SK-N-SH (cell line): ENCODE data around the gene TPRG1. TPM values are rescaled to one million over a fixed set of nuclear protein-coding genes. Genes with fewer than 3 reads are reported as not detected.

Experiments
- CTCF ChIA-PET: fragments of 300-600, 350-600 bp; formaldehyde crosslinking; extraction: SDS; loops from one replicate; lab custom pipeline; 2021; lab: Yijun Ruan, JAX
- POLR2A ChIA-PET: fragments of 350-600 bp; sonication (Branson Sonifier 250); formaldehyde crosslinking; extraction: SDS; loops from one replicate; lab custom pipeline; 2020; ENCODE audit warnings: antibody characterized with exemption, inconsistent platforms; lab: Yijun Ruan, JAX
- DNase-seq: peaks from one replicate; pipeline ENCODE4 v3.0.0; 2012
- H2AFZ ChIP-seq: fragments of 200-600 bp; sonication (generic); 2 replicates; pipeline ENCODE4 v1.8.1; 2016; ENCODE audit warnings: antibody characterized with exemption, mild to moderate bottlenecking, low read depth
- H3F3A ChIP-seq: fragments of 200-600 bp; sonication (generic); replicated peaks from 2 replicates; pipeline ENCODE3; 2016; ENCODE audit warnings: antibody characterized with exemption, mild to moderate bottlenecking; ENCODE audit not compliant: insufficient read depth
- H3K27ac ChIP-seq, 2 experiments: fragments of 200-500 bp in 1 of 2; fragments of 200-600 bp in 1 of 2; sonication (Bioruptor generic) in 1 of 2; sonication (generic), shearing (Covaris generic) in 1 of 2; 2 replicates each; pipeline versions ENCODE4 v1.5.1 to v1.6.1; 2014 to 2016; ENCODE audit warnings: low read depth in 2 of 2, inconsistent platforms in 1 of 2, low read length in 1 of 2, mild to moderate bottlenecking in 1 of 2, mixed read lengths in 1 of 2
- H3K27me3 ChIP-seq: fragments of 200-600 bp; sonication (generic), shearing (Covaris generic); 2 replicates; pipeline ENCODE4 v1.6.1; 2016; ENCODE audit warnings: mixed run types; ENCODE audit not compliant: insufficient read depth
- H3K36me3 ChIP-seq, 2 experiments: fragments of 200-500 bp in 1 of 2; fragments of 200-600 bp in 1 of 2; sonication (Bioruptor generic) in 1 of 2; sonication (generic) in 1 of 2; replicated peaks in 1 of 2; 2 replicates each; pipeline versions ENCODE3 to v1.5.1; 2014 to 2016; ENCODE audit warnings: low read length in 1 of 2, mild to moderate bottlenecking in 1 of 2; ENCODE audit not compliant: insufficient read depth in 2 of 2, control insufficient read depth in 1 of 2
- H3K4me1 ChIP-seq, 2 experiments: fragments of 200-500 bp in 1 of 2; fragments of 200-600 bp in 1 of 2; sonication (Bioruptor generic) in 1 of 2; sonication (generic), shearing (Covaris generic) in 1 of 2; 2 replicates each; pipeline versions ENCODE4 v1.5.1 to v1.6.1; 2014 to 2016; ENCODE audit warnings: low read depth in 1 of 2, low read length in 1 of 2, mixed run types in 1 of 2; ENCODE audit not compliant: insufficient read depth in 2 of 2, control insufficient read depth in 1 of 2
- H3K4me2 ChIP-seq: fragments of 200-600 bp; sonication (generic), shearing (Covaris generic); 2 replicates; pipeline ENCODE4 v1.6.1; 2017; ENCODE audit warnings: mixed run types
- H3K4me3 ChIP-seq, 2 experiments: fragments of 200-500 bp in 1 of 2; fragments of 200-600 bp in 1 of 2; sonication (Bioruptor generic) in 1 of 2; sonication (generic), shearing (Covaris generic) in 1 of 2; 2 replicates each; pipeline versions ENCODE4 v1.5.1 to v1.8.1; 2014 to 2016; ENCODE audit warnings: low read depth in 2 of 2, inconsistent platforms in 1 of 2, low read length in 1 of 2, mild to moderate bottlenecking in 1 of 2, mixed read lengths in 1 of 2, moderate library complexity in 1 of 2
- H3K79me2 ChIP-seq: fragments of 200-600 bp; sonication (generic); 2 replicates; pipeline ENCODE4 v1.8.1; 2017; ENCODE audit warnings: mild to moderate bottlenecking; ENCODE audit not compliant: insufficient read depth
- H3K9ac ChIP-seq: fragments of 200-600 bp; sonication (generic); 2 replicates; pipeline ENCODE4 v1.6.1; 2017; ENCODE audit warnings: mixed run types
- H3K9me2 ChIP-seq: fragments of 200-600 bp; sonication (generic); 2 replicates; pipeline ENCODE4 v1.6.1; 2017; ENCODE audit warnings: mixed run types
- H3K9me3 ChIP-seq: fragments of 200-600 bp; sonication (generic); 2 replicates; pipeline ENCODE4 v1.6.1; 2017; ENCODE audit warnings: mixed run types, mild to moderate bottlenecking, moderate library complexity
- H4K20me1 ChIP-seq: fragments of 200-600 bp; sonication (generic); 2 replicates; pipeline ENCODE4 v1.6.1; 2017; ENCODE audit warnings: mild to moderate bottlenecking, mixed run types; ENCODE audit not compliant: insufficient read depth
- CTCF ChIP-seq: fragments of 200-600 bp; sonication (generic); IDR thresholded peaks from 2 replicates; pipeline ENCODE4 v1.6.1; 2017; ENCODE audit warnings: antibody characterized with exemption, mild to moderate bottlenecking, moderate library complexity
- FOSL2 ChIP-seq: IDR thresholded peaks from 2 replicates; pipeline ENCODE4 v1.4.0; 2012; ENCODE audit warnings: low read depth, mild to moderate bottlenecking, moderate library complexity, borderline replicate concordance
- FOXJ3 ChIP-seq: sonication (generic); formaldehyde crosslinking; IDR thresholded peaks from 2 replicates; pipeline ENCODE4 v1.5.1; 2020; ENCODE audit warnings: mild to moderate bottlenecking, missing genetic modification reagents
- POLR2AphosphoS5 ChIP-seq: IDR thresholded peaks from 2 replicates; pipeline ENCODE4 v1.6.1; 2012; ENCODE audit warnings: low read depth, low read length
- RFX5 ChIP-seq: IDR thresholded peaks from 2 replicates; pipeline ENCODE4 v1.6.1; 2012; ENCODE audit warnings: mild to moderate bottlenecking, improper control_type of control experiment, low read length
- RXRA ChIP-seq: IDR thresholded peaks from 2 replicates; pipeline ENCODE4 v1.4.0; 2012; ENCODE audit warnings: low read depth, mild to moderate bottlenecking, borderline replicate concordance
- TAF1 ChIP-seq: IDR thresholded peaks from 2 replicates; pipeline ENCODE4 v1.6.1; 2012; ENCODE audit warnings: low read depth, mild to moderate bottlenecking, low read length, moderate library complexity, borderline replicate concordance
- TCF12 ChIP-seq: IDR thresholded peaks from 2 replicates; pipeline ENCODE4 v1.4.0; 2012
- USF2 ChIP-seq: fragments of 150-350 bp; IDR thresholded peaks from 2 replicates; pipeline ENCODE4 v1.6.1; 2017; ENCODE audit warnings: antibody characterized with exemption, low read length, low read depth, borderline replicate concordance
- YY1 ChIP-seq: IDR thresholded peaks from 2 replicates; pipeline ENCODE4 v1.4.0; 2012; ENCODE audit warnings: low read depth, mild to moderate bottlenecking
- WGBS: methylation state at CpG from one replicate; pipeline ENCODE4 v1.1.6; 2017; ENCODE audit warnings: low lambda C conversion rate; 5-methylcytosine and 5-hydroxymethylcytosine counted together
- polyA plus RNA-seq, 3 experiments: library from polyadenylated mRNA; depleted of rRNA; stranded (reverse); fragments of >200 nt; gene quantifications; 2 replicates each; pipeline ENCODE4 v1.2.3, GENCODE V29; 2012

TPRG1 gene
- polyA plus RNA-seq, 1 of the 3 experiments (the other 2 are of a cell fraction), result 0.64 TPM

DNA sequence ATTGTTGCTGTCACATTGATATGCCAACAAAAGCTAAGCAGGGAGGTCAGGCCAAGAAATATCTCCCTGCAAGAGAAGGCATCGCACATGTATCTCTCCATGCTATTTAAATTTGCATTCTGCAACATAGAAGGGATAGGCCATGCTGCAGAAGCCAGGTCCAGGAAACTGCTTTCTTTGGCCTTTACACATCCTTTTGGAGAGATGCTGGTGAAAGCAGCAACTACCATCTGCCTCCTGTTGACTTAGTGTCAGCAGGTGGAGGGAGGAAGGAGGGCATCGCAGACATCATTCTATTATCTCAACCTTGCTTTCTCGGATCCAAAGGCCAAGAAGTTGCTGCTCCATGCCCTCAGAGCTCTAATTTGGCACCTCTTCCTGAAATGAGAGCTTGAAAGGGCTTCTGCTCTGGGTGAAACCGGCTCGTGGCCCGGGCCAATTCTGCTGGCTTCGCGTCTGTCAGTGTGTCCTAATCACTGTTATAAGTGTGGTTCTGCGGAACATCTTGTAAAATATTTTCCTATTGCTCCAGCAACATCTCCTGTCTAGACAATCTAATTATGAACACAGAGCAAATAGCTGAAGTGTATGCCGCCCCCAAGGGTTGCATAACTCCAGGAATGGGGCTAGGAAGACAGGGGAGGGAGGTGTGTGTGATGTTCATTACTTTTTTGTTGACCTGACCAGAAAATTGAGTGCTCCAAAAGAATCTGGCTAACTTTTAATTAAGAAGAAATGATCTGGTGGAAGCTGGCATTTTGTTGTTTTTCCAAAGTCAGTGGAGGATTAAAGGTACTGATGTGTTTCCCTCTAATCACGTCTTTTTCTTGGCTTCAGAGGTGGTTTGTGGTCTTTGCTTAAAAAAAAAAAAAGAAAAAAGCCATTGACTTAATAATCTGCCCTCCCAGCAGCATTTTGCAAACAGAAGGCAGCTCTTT, 89.1 kb downstream of the TPRG1 start (continued):
- TF ChIP-seq CTCF, result no peak
- no peak for TF ChIP-seq FOSL2
- no peak for TF ChIP-seq TAF1
- no peak for TF ChIP-seq USF2
- no peak for TF ChIP-seq FOXJ3

- H3K79me2 ChIP-seq, result no peaks in the 10 kb centered on the region
- no peaks in the 10 kb centered on the region for H3K9me3 ChIP-seq
- H3K36me3 ChIP-seq, result no peaks in the 10 kb centered on the region
- H3K27me3 ChIP-seq, result peaks cover 18% of the 10 kb centered on the region; the same call in 1 of the 2 replicates
- no peak for TF ChIP-seq RFX5
- TF ChIP-seq RXRA, result no peak
- no peak for TF ChIP-seq TCF12
- TF ChIP-seq POLR2AphosphoS5, result no peak
- TF ChIP-seq, all 33 proteins: peak for 0
- WGBS, result 7% methylated on average over 3 of the region's 3 CpGs
- POLR2A ChIA-PET, result no interaction called here
- Histone ChIP-seq H3K9ac (no peak overlapping the region), H3K4me3 (no peak overlapping the region), H3K9me2 (no peaks in the 10 kb centered on the region), H4K20me1 (no peaks in the 10 kb centered on the region), H2AFZ (no peak overlapping the region), H3K27ac (no peak overlapping the region), H3K4me1 (no peaks in the 10 kb centered on the region), H3K4me2 (no peak overlapping the region), H3F3A (no peaks in the 10 kb centered on the region)
- CTCF ChIA-PET, result no interaction called here
- no peak for DNase-seq
Measured at GRCh38 chr3:189262746-189263145, 91.0 kb downstream of the TPRG1 start.

DNA sequence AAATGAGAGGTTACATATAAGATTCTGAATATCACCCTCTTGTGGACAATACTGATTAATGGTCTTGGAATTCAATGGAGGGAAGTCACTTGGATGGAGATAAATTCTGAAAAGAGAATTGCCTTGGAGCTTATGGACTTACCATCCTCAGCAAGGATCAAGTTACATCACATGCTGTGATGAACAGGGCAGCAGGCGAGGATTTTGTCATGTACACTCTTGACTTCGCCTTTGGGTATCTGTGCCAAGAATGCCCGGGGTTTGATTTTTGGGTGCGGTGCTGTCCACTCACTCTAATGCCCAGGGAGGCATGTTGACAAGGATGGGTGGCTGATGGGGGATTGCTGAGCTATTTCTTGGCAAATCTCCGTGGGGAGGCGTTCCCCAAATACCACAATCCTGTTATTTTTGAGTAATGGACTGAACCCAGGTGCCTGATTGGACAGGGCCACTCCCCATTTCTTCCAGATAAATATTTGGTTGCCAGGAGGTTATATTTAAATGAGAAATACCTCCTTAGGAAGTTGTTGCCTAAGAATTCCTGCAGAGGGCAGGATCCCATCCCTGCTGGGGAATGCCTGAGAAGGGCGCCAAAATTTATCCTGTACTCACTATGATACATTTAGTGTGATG, 96.3 kb downstream of the TPRG1 start:
- Histone ChIP-seq H3K27me3 (no peaks in the 10 kb centered on the region; the same call in 1 of the 2 replicates), H2AFZ (no peak overlapping the region), H3K79me2 (no peaks in the 10 kb centered on the region), H3K36me3 (no peaks in the 10 kb centered on the region), H4K20me1 (no peaks in the 10 kb centered on the region), H3F3A (no peaks in the 10 kb centered on the region), H3K9me3 (no peaks in the 10 kb centered on the region), H3K4me3 (no peak overlapping the region), H3K4me1 (no peaks in the 10 kb centered on the region; a peak in 1 of 4 replicates)
- CTCF ChIA-PET, result interaction anchor here (0.8 to 1.6 kb wide), 4 partner anchors 13 to 1527 kb away, joined by 3 to 5 read pairs (median 4); no protein-coding TSS in a partner anchor
- TF ChIP-seq YY1 (no peak), RFX5 (no peak), CTCF (peak; percentile 33; the same call in 1 of the 2 replicates)
- TF ChIP-seq, all 33 proteins: peak for 1
- POLR2A ChIA-PET, result no interaction called here
- 28% methylated on average over 7 of the region's 7 CpGs for WGBS
- no peak overlapping the region for H3K4me2 ChIP-seq
- H3K27ac ChIP-seq, result no peak overlapping the region
- no peak overlapping the region for H3K9ac ChIP-seq
- DNase-seq, result no peak
- H3K9me2 ChIP-seq, result no peaks in the 10 kb centered on the region
